Suppressor macrophage treated with lipopolysaccharide for 1 hour (primary cell): ENCODE measurements around the gene UFD1.

Experiments used
- DNase-seq, 3 donors: peaks; one replicate each; pipeline ENCODE4 v3.0.0-alpha.2; 2020 to 2022

The UFD1 gene

GRCh38 chr22:19466848-19467752 is 11.9 kb downstream of the UFD1 start:
- DNase-seq, result no peak

DNA sequence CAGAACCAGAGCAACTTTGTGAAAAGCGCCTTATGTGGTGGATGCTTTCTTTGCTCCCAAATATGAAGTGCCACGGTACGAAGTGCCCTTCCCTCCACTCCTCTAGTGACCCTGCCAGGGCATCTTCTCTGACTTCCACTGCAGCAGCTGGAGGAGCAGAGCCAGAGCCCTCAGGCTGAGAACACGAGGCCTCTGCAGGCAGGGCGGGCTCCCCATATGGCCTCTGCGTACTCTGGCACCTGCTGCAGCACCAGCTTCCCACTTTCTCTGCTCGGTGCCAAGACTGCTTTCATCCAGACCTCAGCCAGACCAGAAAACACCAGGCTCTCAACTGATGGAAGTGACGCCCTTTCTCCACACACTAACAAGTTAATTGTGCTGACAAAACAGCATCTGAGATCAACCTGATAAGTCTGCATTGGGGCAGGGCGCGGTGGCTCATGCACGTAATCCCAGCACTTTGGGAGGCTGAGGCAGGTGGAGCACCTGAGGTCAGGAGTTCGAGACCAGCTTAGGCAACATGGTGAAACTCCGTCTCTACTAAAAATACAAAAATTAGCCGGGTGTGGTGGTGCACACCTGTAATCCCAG is 12.8 kb downstream of the UFD1 start:
- no peak for DNase-seq

DNA sequence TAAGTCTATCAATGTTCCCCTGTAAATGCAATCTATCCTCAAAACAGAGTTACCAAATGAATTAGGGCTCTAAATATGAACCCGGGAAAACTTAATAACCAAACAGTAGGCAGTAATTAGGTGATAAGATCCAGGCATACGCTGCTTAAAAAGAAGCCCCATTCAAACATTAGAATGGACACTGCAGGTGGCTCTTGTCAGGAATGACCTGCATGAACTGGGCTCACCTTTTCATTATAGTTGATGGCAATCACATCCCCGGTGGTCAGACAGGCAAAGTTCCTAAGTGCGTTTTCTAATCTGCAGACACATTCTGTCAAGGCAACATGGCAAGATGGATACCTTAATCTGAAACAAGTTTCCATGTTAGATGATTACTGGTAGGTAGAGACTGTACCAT is 14.0 kb downstream of the UFD1 start:
- no peak for DNase-seq

DNA sequence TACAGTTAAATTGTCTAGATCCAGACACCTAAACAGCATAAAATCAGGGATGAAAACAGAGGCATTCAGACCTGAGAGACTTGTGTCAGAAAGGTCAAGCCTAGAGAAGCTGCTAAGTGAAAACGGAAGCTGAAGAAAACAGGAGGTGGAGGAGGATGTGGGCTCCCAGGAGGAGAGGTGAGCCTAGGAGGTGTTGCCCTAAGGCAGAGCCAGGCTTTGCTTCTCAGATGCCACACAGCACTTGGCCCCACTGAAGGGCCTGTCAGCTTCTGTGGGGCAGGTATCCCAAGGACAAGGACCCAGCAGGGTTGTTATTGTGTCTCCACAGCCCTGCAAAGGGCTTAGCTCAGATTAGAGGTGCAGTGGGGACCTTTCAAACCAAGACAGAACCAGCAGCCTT is 14.4 kb downstream of the UFD1 start:
- no peak for DNase-seq

DNA sequence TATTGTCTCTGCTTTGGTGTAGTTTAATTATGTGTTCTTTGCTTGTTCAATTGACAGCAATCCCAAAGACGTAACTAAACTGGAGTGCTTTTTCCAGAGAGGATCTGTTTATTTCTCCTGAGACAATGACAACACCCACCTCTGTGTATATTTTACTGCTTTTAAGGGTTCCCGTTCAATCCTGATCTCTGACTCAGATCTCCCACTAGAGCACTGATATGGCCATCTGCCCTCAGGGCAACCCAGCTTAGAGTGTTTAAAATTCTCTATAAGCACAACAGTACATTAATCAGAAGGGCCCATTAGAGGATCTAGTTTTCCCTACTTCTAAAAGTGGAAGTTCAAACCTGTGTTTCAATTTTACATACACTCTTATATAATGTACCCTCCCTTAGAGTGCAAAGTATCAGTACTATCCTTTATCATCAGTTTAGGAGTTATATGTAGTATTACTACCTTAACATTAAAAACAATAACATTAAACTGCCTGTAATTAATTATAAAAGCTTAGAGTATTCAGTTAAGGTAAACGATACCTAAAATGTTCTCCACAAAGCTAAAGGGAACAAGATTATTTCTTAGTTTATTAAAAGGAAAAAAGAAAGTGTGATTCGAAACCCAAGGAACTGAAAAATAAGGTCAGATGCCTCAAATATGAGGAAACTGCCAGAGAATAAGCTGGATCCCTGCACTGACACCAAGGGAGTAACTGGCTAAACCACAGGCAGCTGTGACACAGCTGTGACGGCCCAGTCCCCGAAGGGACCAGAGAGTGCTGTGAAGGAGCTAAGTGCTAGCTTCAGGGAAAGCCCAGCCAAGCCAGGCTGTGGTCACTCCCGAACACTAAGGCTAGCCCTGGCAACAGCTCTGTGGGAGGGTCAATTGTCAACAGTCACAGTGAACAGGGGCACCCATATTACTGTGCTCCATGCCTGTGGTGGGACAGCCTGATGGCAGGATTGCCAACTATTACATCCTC is 15.2 kb downstream of the UFD1 start:
- DNase-seq, result no peak

- DNase-seq, result no peak
These were observed 16.0 kb downstream of the UFD1 start for GRCh38 chr22:19463008-19463407.

GRCh38 chr22:19461506-19461905 is 17.5 kb downstream of the UFD1 start:
- DNase-seq, result no peak

GRCh38 chr22:19460036-19460435 is 19.0 kb downstream of the UFD1 start:
- no peak for DNase-seq

DNA sequence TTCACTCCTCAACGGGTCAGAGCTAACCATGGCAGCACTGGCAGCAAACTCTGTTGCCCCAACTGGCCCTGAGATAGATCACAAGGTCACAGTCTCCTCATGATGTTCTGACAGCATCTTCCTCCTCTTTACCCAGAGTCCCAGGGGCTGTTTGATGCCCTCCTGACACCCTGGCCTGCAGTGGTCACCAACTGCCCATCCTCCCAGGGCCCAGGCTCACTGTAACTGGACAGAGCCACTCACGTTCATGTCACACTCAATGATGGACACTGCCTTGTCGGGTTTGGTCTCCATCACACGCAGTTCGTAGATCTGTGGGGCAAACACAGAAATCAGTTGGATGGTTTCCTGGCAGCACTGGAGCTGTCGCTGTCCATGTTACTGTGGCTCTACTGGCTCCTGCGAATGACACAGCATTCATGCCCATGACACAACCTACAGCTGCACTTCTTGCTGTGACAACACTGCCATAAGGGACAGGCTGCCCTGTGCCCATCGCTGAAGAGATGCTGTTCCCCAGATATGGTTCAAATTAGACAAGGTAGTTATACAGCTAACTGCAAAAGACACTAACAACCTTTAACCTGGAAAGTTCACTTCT is 21.1 kb downstream of the UFD1 start:
- no peak for DNase-seq

DNA sequence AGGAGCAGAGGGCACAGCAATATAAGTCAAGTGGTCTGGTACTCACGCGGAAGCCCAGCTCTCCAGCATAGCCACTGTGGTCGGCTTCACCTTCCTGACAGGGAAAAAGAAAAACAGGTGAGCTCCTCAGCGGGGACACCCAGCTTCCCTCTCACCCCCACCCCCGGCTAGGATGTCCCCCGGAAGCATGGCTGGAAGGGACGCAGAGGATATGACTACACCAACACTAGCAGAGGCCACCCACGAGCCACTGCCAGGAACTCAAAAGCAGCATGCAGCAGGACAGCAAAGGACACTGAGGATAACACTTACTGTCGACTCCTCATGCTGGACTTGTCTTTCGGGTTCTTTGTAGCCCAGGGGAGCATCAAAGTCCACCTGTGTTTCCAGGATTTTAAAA is 22.5 kb downstream of the UFD1 start:
- DNase-seq, result no peak

DNA sequence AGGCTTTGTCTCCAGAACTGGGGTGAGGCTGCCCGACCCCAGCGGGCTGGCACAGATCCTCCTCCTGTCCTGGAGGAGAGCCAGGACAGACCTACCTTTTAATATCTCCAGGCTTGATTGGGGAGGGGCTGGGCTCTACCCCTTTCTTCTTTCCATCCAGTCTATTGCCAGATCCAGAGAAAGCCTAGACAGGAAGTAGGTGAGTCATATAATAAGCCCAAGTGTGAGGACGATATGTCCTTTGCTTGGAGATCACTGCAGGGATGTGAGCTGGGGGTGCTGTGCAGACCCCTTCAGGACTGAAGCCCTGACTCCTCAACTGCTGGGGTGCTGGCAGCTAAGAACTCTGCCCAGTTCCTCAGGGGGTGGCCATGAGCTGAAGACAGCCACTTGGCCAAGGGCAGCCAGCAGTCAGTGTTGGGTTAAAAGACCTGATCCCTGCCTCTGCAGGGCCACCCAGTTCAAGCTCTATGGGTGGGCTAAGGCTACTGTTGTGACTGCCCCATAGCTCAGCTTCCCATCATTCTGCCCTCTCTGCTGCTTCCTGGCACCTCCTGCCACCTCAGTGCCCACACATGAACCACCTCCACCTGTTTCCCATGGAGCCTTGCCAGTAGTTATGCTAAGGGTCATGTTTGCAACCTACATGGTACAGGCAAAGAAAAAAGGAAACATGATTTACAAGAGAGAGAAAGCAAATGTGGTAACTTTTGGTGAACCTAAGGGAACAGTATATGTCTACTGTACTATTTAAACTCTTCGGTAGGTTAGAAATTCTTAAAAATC is 23.2 kb downstream of the UFD1 start:
- DNase-seq, result no peak

GRCh38 chr22:19455033-19455432 is 24.0 kb downstream of the UFD1 start:
- no peak for DNase-seq

GRCh38 chr22:19454156-19454555 is 24.8 kb downstream of the UFD1 start:
- no peak for DNase-seq

- no peak for DNase-seq
These were observed 25.3 kb downstream of the UFD1 start for GRCh38 chr22:19453718-19454117.

- DNase-seq, result no peak
These were observed 27.4 kb downstream of the UFD1 start for GRCh38 chr22:19451570-19451969.

DNA sequence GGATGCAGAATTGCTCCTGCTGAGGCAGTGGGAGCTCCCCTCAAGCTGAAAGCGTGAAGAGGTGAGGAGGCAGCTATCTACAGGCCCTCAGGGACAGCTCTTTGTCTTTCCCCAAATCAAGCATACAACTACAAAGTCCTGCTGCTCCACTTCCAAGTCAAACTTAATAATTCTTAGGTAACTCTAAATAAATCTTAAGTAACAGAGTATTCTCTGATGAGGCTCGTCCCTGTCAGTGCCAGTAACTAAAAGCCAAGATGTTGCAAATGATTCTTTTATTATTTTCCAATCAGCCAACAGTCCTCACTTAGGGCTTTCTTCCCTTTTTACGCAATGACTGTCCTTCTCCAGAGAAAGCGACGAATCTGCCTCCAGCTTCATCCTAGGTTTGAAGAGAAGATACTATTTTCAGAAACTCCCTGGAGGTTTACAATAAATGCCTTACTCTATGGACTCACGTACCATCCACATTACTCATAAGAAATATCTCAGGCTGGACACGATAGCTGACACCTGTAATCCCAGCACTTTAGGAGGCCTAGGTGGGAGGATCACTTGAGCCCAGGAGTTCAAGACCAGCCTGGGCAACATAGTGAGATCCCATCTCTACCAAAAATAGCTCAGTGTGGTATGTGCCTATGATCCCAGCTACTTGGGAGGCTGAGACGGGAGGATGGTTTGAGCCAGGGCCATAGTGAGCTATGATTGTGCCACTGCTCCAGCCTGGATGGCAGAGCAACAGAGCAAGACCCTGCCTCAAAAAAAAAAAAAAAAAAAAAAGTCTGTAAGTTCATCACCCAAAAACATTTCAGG is 28.4 kb downstream of the UFD1 start:
- DNase-seq, result no peak

DNA sequence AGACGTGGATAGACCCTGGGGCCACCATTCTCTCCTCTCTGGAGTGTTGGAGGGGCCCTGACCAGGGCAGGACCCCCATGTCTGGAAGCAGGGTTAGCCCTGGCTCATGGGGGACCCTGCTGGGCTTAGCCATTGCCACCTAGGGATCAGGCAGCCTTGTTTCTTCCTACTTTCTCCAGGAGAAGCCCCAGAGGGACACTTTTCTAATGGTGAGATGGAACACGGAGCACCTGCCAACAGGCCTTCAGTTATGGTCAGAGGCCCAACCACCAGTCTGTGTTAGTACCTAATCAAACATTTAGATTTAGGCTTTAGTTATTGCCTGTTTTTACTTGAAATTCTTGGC is 29.6 kb downstream of the UFD1 start:
- DNase-seq, result no peak

- DNase-seq, result no peak
These were observed 30.1 kb downstream of the UFD1 start for GRCh38 chr22:19448739-19449421.

DNA sequence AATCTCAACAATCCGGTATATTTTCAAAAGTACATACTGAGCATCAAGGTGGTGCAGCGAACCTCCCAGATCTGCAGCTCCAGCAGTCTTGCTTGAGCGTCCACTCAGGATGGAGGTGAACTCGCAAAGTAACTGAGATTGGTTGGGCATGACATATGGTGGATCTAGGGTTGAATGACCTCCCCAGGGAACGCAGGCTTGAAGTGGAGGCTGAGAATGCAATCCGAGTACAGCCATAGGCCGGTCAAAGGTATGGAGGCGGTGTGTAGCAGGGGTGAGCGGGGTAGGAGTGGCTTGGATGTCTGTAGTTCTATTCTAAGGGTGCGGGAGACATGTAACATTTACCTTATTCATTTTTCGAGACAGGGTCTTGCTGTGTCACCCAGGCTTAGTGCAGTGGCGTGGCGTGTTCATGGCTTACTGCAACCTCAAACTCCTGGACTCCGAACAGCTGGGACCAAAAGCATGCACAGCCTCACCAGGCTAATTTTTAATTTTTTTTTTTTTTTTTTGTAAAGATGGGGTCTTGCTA is 30.9 kb downstream of the UFD1 start:
- DNase-seq, result no peak

GRCh38 chr22:19447330-19448075 is 31.5 kb downstream of the UFD1 start, which contains the start of gene C22orf39:
C22orf39 (minus strand) TSS chr22:19447711; CDS start chr22:19447688, 23 bp downstream.
- DNase-seq, result peak; percentile 92 to 94 (median 93)
